Ectodermal cell (in vitro differentiated cells): ENCODE measurements around the gene AZI2.

ENCODE experiments used
- H3K27ac ChIP-seq: 2 replicates; pipeline ENCODE4 v1.7.0; 2013; ENCODE audit warnings: mild to moderate bottlenecking, low read depth, low read length; ENCODE audit not compliant: insufficient read depth, poor library complexity, severe bottlenecking
- H3K27me3 ChIP-seq: 2 replicates; pipeline ENCODE4 v1.7.0; 2013; ENCODE audit warnings: mild to moderate bottlenecking, low read length; ENCODE audit not compliant: insufficient read depth, control insufficient read depth, poor library complexity, severe bottlenecking
- H3K36me3 ChIP-seq: one replicate; pipeline ENCODE4 v1.7.0; 2013; ENCODE audit warnings: low read length; ENCODE audit not compliant: control insufficient read depth, insufficient read depth
- H3K4me1 ChIP-seq: one replicate; pipeline ENCODE4 v1.7.0; 2013; ENCODE audit warnings: low read length; ENCODE audit not compliant: control insufficient read depth, insufficient read depth
- H3K4me3 ChIP-seq: 2 replicates; pipeline ENCODE4 v1.7.0; 2013; ENCODE audit warnings: low read depth, low read length, control low read depth; ENCODE audit not compliant: insufficient read depth
- H3K9me3 ChIP-seq: 2 replicates; pipeline ENCODE4 v1.7.0; 2013; ENCODE audit warnings: mild to moderate bottlenecking, low read length, moderate library complexity; ENCODE audit not compliant: control insufficient read depth
- WGBS, 2 experiments: methylation state at CpG; one replicate each; pipeline ENCODE4 v1.1.7; 2013; ENCODE audit warnings: missing lambda C conversion rate in 2 of 2; 5-methylcytosine and 5-hydroxymethylcytosine counted together

AZI2 gene

DNA sequence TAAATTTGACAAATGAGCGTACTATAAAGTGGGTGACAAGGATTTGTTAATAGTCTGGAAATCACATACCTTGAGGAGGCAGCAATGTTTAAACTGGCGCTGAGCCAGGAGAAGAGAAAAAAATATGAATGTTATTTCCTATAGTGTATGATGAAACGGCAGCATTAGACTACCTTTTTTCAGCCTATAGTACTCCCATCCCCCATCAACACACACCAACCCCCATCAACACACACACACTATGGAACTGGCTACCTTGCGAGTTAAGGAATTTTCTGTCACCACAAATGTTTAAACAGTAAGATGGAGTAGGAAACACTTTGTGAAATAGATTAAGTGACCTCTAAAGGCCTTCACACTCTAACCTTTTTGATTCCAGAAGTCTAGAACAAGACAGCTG, 46.9 kb downstream of the AZI2 start:
- H3K9me3 ChIP-seq: no peaks in the 10 kb centered on the region
- no peaks in the 10 kb centered on the region for H3K27me3 ChIP-seq
- 93 to 97% methylated on average over 2 to 4 of the region's 4 CpGs for WGBS, 2 experiments
- no peaks in the 10 kb centered on the region for H3K4me1 ChIP-seq
- no peak overlapping the region for H3K4me3 ChIP-seq
- no peak overlapping the region for H3K27ac ChIP-seq
- no peaks in the 10 kb centered on the region for H3K36me3 ChIP-seq

DNA sequence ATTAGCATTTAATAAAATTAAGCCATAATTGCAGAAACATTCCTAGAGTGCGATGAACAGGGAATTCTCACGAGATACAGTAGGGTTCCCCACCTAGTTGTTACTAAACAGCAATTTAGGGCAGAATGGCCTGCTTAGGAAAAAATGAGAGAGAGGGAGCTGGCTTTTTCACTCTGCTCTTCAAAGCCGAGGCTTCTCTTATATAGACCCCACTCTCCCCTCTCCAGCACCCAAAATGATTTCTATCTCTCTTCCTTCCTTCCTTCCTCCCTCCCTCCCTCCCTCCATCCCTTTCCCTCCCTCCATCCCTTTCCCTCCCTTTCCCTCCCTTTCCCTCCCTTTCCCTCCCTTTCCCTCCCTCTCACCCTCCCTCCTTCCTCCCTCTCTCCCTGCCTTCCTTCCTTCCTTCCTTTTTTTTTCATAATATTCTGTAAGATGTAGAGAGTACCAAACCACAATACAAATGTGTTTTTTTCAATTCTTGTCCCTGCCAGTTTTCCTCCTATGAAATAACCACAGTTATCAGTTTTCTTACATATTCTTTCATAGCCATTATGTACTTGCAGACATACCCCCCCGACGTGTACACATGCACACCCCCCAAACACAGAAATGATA, 48.2 kb downstream of the AZI2 start:
- Histone ChIP-seq H3K36me3 (no peaks in the 10 kb centered on the region), H3K9me3 (no peaks in the 10 kb centered on the region), H3K4me3 (no peak overlapping the region), H3K27ac (no peak overlapping the region), H3K4me1 (no peaks in the 10 kb centered on the region), H3K27me3 (no peaks in the 10 kb centered on the region)
- 87 to 96% methylated on average over 5 of the region's 5 CpGs for WGBS, 2 experiments

GRCh38 chr3:28299705-28300104, 48.9 kb downstream of the AZI2 start:
- no peaks in the 10 kb centered on the region for H3K4me1 ChIP-seq
- no peak overlapping the region for H3K4me3 ChIP-seq
- no peaks in the 10 kb centered on the region for H3K27me3 ChIP-seq
- H3K27ac ChIP-seq: no peak overlapping the region
- no CpG with 5 or more reads among the region's 1 CpG for WGBS, 2 experiments
- no peaks in the 10 kb centered on the region for H3K36me3 ChIP-seq
- H3K9me3 ChIP-seq: no peaks in the 10 kb centered on the region

- Histone ChIP-seq H3K27ac (no peak overlapping the region), H3K4me1 (no peaks in the 10 kb centered on the region), H3K9me3 (no peaks in the 10 kb centered on the region), H3K4me3 (no peak overlapping the region), H3K36me3 (no peaks in the 10 kb centered on the region), H3K27me3 (no peaks in the 10 kb centered on the region)
Measured at GRCh38 chr3:28295898-28296490, 52.6 kb downstream of the AZI2 start.

- Histone ChIP-seq H3K27ac (no peak overlapping the region), H3K9me3 (no peaks in the 10 kb centered on the region), H3K4me3 (no peak overlapping the region), H3K27me3 (no peaks in the 10 kb centered on the region), H3K36me3 (no peaks in the 10 kb centered on the region), H3K4me1 (no peaks in the 10 kb centered on the region)
- WGBS, 2 experiments: 90 to 100% methylated on average over 4 to 7 of the region's 7 CpGs
Measured at GRCh38 chr3:28294667-28295413, 53.8 kb downstream of the AZI2 start.

DNA sequence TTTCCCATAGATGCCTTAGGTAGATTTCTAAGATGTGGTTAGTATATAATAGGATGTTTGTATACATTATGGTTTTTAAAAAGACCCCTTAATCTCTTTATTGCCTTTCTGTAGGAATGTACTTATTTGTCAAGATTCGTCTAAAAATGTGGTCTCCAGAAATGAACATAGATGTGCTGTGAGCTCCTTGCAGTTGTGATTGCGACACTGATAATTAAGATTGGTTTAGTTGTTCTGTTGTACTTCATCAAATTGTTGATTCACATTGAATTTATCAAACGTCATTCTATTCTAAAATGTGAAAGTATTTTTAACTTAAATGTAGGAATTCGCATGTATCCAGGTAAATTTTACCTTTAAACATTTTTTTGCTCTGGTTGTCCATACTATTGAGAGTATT, 56.0 kb downstream of the AZI2 start:
- no peaks in the 10 kb centered on the region for H3K36me3 ChIP-seq
- H3K9me3 ChIP-seq: no peaks in the 10 kb centered on the region
- no peak overlapping the region for H3K27ac ChIP-seq
- H3K4me3 ChIP-seq: no peak overlapping the region
- 86 to 100% methylated on average over 2 to 4 of the region's 4 CpGs for WGBS, 2 experiments
- H3K4me1 ChIP-seq: no peaks in the 10 kb centered on the region
- no peaks in the 10 kb centered on the region for H3K27me3 ChIP-seq

DNA sequence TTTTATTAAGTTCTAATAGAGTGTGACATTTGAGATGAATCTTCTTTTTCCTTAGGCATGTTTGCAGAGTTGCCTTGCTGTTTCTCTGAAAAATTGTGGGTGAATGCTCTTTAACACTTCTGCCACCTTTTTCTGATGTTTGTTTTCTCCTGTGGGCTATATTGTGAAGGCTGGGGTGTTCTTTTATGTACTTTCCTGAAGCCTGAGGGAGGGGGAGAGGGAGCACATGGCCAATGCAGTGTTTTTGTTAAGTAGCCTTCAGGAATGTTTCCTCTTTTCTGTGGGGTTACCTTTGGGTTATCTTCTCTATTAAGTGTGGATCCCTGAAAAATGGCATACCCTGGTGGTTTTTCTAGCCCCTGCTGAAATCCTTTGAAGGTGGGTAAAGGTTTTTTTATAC, 57.0 kb downstream of the AZI2 start:
- H3K27me3 ChIP-seq: no peaks in the 10 kb centered on the region
- no peak overlapping the region for H3K27ac ChIP-seq
- H3K4me3 ChIP-seq: no peak overlapping the region
- no peaks in the 10 kb centered on the region for H3K4me1 ChIP-seq
- H3K36me3 ChIP-seq: no peaks in the 10 kb centered on the region
- no peaks in the 10 kb centered on the region for H3K9me3 ChIP-seq

- no peak overlapping the region for H3K4me3 ChIP-seq
- 94 to 100% methylated on average over 1 of the region's 1 CpG for WGBS, 2 experiments
- H3K27me3 ChIP-seq: no peaks in the 10 kb centered on the region
- no peaks in the 10 kb centered on the region for H3K36me3 ChIP-seq
- no peaks in the 10 kb centered on the region for H3K4me1 ChIP-seq
- H3K27ac ChIP-seq: no peak overlapping the region
- H3K9me3 ChIP-seq: no peaks in the 10 kb centered on the region
Measured at GRCh38 chr3:28290863-28291300, 57.7 kb downstream of the AZI2 start.

- H3K27me3 ChIP-seq: no peaks in the 10 kb centered on the region
- 90 to 93% methylated on average over 2 of the region's 2 CpGs for WGBS, 2 experiments
- no peak overlapping the region for H3K4me3 ChIP-seq
- H3K27ac ChIP-seq: no peak overlapping the region
- no peaks in the 10 kb centered on the region for H3K4me1 ChIP-seq
- H3K36me3 ChIP-seq: no peaks in the 10 kb centered on the region
- H3K9me3 ChIP-seq: no peaks in the 10 kb centered on the region
Measured at GRCh38 chr3:28287046-28287445, 61.6 kb downstream of the AZI2 start.

- no peaks in the 10 kb centered on the region for H3K36me3 ChIP-seq
- no peak overlapping the region for H3K4me3 ChIP-seq
- no peak overlapping the region for H3K27ac ChIP-seq
- no peaks in the 10 kb centered on the region for H3K9me3 ChIP-seq
- H3K27me3 ChIP-seq: no peaks in the 10 kb centered on the region
- no peaks in the 10 kb centered on the region for H3K4me1 ChIP-seq
Measured at GRCh38 chr3:28286595-28286994, 62.0 kb downstream of the AZI2 start.
